Measurements from ENCODE around the gene CEP70. TPM values are rescaled to one million over a fixed set of nuclear protein-coding genes. Genes with fewer than 3 reads are reported as not detected.
"Not testable (repeated sequence)": the region's sequence is repeated elsewhere in the genome, so short reads cannot be mapped to it uniquely, and the experiment has no call there.

The CEP70 gene
- 99.8 TPM for polyA plus RNA-seq (2012; ENCODE audit: insufficient read depth, insufficient read length)

- H3K4me3 ChIP-seq (ENCODE audit: low read length) = peak within 1 kb of the TSS; percentile 91
- DNase-seq (ENCODE audit: low read depth, low spot score) = peak; percentile 93
Observed at GRCh38 chr3:138594150-138594934, at the start of gene CEP70. CEP70 (minus strand) TSS chr3:138594260; CDS start chr3:138572927, 21,333 bp downstream.

- no peak for DNase-seq (ENCODE audit: low read depth, low spot score)
- H3K4me3 ChIP-seq (ENCODE audit: low read length) = no peak overlapping the region
Observed at GRCh38 chr3:138642927-138643253, 48.8 kb upstream of the CEP70 start.

- no peak for DNase-seq (ENCODE audit: low read depth, low spot score)
Observed at GRCh38 chr3:138642226-138642926, 48.3 kb upstream of the CEP70 start.

GRCh38 chr3:138640537-138640936 is 46.5 kb upstream of the CEP70 start:
- DNase-seq (ENCODE audit: low read depth, low spot score) = no peak
- H3K4me3 ChIP-seq (ENCODE audit: low read length) = no peak overlapping the region

More at GRCh38 chr3:138642226-138642926, 48.3 kb upstream of the CEP70 start:
- H3K4me3 ChIP-seq (ENCODE audit: low read length) = no peak overlapping the region

GRCh38 chr3:138638641-138639040 is 44.6 kb upstream of the CEP70 start:
- DNase-seq (ENCODE audit: low read depth, low spot score) = no peak
- H3K4me3 ChIP-seq (ENCODE audit: low read length) = no peak overlapping the region

- H3K4me3 ChIP-seq (ENCODE audit: low read length) = no peak overlapping the region
- DNase-seq (ENCODE audit: low read depth, low spot score) = no peak
Observed at GRCh38 chr3:138629526-138629925, 35.5 kb upstream of the CEP70 start.

GRCh38 chr3:138625707-138626365 is 31.8 kb upstream of the CEP70 start:
- no peak for DNase-seq (ENCODE audit: low read depth, low spot score)
- H3K4me3 ChIP-seq (ENCODE audit: low read length) = no peak overlapping the region

- DNase-seq (ENCODE audit: low read depth, low spot score) = no peak
Observed at GRCh38 chr3:138624518-138624917, 30.5 kb upstream of the CEP70 start.

GRCh38 chr3:138620431-138620830 is 26.4 kb upstream of the CEP70 start:
- H3K4me3 ChIP-seq (ENCODE audit: low read length) = no peak overlapping the region
- no peak for DNase-seq (ENCODE audit: low read depth, low spot score)

More at GRCh38 chr3:138624518-138624917, 30.5 kb upstream of the CEP70 start:
- no peak overlapping the region for H3K4me3 ChIP-seq (ENCODE audit: low read length)

GRCh38 chr3:138615462-138615861 is 21.4 kb upstream of the CEP70 start:
- H3K4me3 ChIP-seq (ENCODE audit: low read length) = no peak overlapping the region
- no peak for DNase-seq (ENCODE audit: low read depth, low spot score)

GRCh38 chr3:138609898-138610266 is 15.8 kb upstream of the CEP70 start:
- DNase-seq (ENCODE audit: low read depth, low spot score) = no peak
- peak overlapping the region; percentile 61 for H3K4me3 ChIP-seq (ENCODE audit: low read length)

GRCh38 chr3:138608322-138609135 is 14.5 kb upstream of the CEP70 start, which contains the start of gene FAIM:
FAIM (plus strand) TSS chr3:138608771; CDS start chr3:138619727, 10,956 bp downstream.
- DNase-seq (ENCODE audit: low read depth, low spot score) = no peak

GRCh38 chr3:138604106-138604595 is 10.1 kb upstream of the CEP70 start:
- H3K4me3 ChIP-seq (ENCODE audit: low read length); DNase-seq (ENCODE audit: low read depth, low spot score): not testable (repeated sequence)

More at GRCh38 chr3:138608322-138609135, 14.5 kb upstream of the CEP70 start, which contains the start of gene FAIM:
- peak within 1 kb of the TSS; percentile 61 for H3K4me3 ChIP-seq (ENCODE audit: low read length)

GRCh38 chr3:138601661-138602060 is 7.6 kb upstream of the CEP70 start:
- not testable (repeated sequence) for H3K4me3 ChIP-seq (ENCODE audit: low read length); DNase-seq (ENCODE audit: low read depth, low spot score)

GRCh38 chr3:138600100-138600745 is 6.2 kb upstream of the CEP70 start:
- DNase-seq (ENCODE audit: low read depth, low spot score) = no peak
- no peak overlapping the region for H3K4me3 ChIP-seq (ENCODE audit: low read length)

GRCh38 chr3:138598534-138598933 is 4.5 kb upstream of the CEP70 start:
- DNase-seq (ENCODE audit: low read depth, low spot score) = no peak
- H3K4me3 ChIP-seq (ENCODE audit: low read length) = no peak overlapping the region

- not testable (repeated sequence) for DNase-seq (ENCODE audit: low read depth, low spot score); H3K4me3 ChIP-seq (ENCODE audit: low read length)
Observed at GRCh38 chr3:138597186-138597976, 3.3 kb upstream of the CEP70 start.
